Measurements from ENCODE around the gene KIAA1755.

Gene KIAA1755

DNA sequence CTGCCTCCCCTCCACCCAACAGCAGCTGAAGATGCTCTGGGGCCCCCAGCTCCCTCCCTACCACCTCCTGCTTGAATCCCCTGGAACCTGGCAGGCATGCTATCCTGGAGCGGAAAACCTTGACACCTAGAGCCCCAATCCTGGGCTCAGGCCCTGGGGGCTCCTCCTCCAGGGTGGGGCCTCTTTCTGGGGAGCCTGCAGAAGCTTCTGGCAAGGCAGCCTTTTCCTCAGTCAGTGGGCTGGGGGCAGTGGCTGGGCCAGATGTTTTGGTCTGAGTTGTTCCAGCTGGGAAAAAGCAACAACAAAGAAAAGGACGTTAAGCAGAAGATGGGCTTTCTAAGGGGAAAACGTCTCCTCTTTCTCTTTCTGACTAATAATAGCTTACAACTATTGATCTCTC is 21.1 kb downstream of the KIAA1755 start:
- no peak overlapping the region for H3K4me3 ChIP-seq (ENCODE audit: low read length)
- TF ChIP-seq, protein P1, sequence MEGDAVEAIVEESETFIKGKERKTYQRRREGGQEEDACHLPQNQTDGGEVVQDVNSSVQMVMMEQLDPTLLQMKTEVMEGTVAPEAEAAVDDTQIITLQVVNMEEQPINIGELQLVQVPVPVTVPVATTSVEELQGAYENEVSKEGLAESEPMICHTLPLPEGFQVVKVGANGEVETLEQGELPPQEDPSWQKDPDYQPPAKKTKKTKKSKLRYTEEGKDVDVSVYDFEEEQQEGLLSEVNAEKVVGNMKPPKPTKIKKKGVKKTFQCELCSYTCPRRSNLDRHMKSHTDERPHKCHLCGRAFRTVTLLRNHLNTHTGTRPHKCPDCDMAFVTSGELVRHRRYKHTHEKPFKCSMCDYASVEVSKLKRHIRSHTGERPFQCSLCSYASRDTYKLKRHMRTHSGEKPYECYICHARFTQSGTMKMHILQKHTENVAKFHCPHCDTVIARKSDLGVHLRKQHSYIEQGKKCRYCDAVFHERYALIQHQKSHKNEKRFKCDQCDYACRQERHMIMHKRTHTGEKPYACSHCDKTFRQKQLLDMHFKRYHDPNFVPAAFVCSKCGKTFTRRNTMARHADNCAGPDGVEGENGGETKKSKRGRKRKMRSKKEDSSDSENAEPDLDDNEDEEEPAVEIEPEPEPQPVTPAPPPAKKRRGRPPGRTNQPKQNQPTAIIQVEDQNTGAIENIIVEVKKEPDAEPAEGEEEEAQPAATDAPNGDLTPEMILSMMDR (IDR thresholded peaks at IDR 0.05; ENCODE audit: insufficient read depth, low read depth, low read length, missing control alignments) = no peak
- no peak for DNase-seq (ENCODE audit: low read depth)

DNA sequence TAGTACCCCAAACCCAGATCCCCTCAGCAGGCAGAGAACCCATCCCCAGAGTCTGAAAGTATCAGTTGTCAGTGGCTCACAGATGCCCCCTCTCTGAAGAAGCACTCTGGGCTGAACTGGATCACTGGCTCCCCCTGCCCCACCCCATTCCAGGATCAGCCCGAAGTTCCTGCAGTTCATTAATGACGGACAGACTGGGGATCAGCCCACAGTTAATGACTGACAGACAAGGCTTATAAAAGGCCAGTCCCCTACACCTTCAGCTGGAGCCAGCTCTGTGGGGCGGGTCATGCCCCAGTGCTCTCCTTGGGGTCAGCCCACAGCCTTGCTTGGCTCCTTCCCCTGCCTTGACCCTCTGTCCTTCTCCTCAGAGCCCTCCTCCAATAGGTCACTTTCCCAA is 21.7 kb downstream of the KIAA1755 start:
- DNase-seq (ENCODE audit: low read depth) = no peak
- no peak overlapping the region for H3K4me3 ChIP-seq (ENCODE audit: low read length)
- TF ChIP-seq, protein P1 (IDR thresholded peaks at IDR 0.05; ENCODE audit: insufficient read depth, low read depth, low read length, missing control alignments) = no peak

DNA sequence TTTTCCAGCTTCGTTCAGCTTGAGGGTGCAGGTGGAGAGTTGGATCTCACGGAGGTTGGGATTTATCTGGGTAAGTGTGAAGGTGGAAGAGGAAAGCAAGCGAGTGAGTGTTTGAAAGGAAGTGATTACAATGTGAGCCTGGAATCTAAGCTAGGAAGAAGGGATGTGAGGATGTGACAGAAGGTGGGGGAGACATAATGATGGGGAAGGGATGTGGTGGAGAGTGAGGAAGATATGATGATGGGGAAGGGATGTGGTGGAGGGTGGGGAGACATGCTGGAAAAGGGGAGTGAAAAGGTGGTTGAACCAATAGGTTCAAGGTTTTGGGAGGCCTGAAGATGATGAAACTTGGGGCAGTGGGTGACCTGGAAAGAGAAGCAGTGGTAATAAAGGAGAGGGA is 23.2 kb downstream of the KIAA1755 start:
- TF ChIP-seq, protein P1 (IDR thresholded peaks at IDR 0.05; ENCODE audit: insufficient read depth, low read depth, low read length, missing control alignments) = no peak
- DNase-seq (ENCODE audit: low read depth) = no peak
- H3K4me3 ChIP-seq (ENCODE audit: low read length) = no peak overlapping the region

DNA sequence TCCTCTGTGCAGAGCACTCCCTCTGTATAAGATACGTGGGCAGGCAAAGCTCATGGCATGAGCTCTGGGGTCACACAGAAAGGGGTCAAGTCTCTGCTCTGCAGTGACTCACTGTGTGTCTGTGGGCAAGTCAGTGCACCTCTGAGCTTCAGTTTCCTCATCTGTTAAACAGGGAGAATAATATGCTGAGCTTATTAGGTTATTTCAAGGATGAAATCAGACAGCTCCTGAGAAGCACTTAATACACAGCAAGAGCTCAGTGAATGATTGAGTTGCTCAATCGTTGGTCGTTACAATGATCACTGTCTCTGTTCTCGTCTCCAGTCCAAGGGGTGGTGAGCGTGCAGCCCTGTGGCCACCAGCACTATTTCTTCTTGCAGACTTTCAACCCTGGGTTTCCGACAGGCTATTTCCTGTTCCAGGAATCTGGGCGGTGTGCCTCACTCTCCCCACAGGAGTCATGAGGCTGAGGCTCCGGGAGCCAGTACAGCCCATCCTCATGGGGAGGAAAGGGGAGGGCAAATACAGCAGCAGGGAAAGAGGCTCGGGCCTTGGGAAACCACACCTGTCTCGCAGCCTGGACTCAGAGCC is 28.9 kb downstream of the KIAA1755 start:
- DNase-seq (ENCODE audit: low read depth) = peak; percentile 60
- H3K4me3 ChIP-seq (ENCODE audit: low read length) = no peak overlapping the region
- TF ChIP-seq, protein P1 (IDR thresholded peaks at IDR 0.05; ENCODE audit: insufficient read depth, low read depth, low read length, missing control alignments) = no peak

DNA sequence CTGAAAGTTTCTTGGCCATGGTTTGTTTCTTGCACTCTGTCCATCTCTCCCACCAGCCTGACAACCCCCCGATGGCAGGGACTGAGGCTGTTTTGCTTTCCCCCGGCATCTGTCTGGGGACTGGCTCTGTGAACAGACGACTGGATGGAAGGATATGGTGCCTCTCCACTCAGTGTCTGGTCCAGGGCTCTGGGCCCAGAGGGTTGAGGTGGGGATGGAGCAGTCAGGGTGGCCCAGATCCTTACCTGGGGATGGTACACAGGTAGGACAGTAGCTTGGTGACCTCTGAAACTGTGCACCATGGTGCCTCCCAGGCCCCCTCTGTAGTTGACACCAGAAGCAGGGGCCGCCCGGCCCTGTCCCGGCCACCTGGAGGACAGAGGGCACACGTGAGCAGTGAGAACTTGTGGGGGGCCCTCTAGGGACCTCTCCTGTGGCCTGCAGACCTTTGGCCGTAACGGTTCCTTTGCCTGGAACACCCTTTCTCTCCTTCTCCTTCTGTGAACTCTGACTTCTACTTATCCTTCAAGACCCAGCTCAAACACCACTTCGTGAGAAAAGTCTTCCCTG is 29.5 kb downstream of the KIAA1755 start:
- H3K4me3 ChIP-seq (ENCODE audit: low read length) = no peak overlapping the region
- TF ChIP-seq, protein P1 (IDR thresholded peaks at IDR 0.05; ENCODE audit: insufficient read depth, low read depth, low read length, missing control alignments) = no peak
- no peak for DNase-seq (ENCODE audit: low read depth)

DNA sequence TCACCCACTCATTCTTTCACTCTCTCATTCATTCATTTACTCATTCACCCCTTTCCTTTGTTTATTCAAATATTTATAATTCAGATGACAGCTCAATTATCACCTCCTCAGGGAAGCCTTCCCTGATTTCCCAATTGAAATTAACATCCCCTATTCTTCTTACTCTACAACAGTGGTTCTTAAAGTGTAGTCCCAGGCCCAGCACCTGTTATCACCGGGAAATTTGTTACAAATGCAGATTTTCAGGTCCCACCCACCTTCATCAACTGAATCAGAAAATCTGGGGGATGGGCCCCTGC is 30.3 kb downstream of the KIAA1755 start:
- TF ChIP-seq, protein P1 (IDR thresholded peaks at IDR 0.05; ENCODE audit: insufficient read depth, low read depth, low read length, missing control alignments) = no peak
- H3K4me3 ChIP-seq (ENCODE audit: low read length) = no peak overlapping the region
- DNase-seq (ENCODE audit: low read depth) = no peak

Measured in epithelial cell of esophagus (primary cell).